ENCODE results near the gene WDR33.

Gene WDR33

GRCh38 chr2:127670957-127671290 lies 140.0 kb downstream of the WDR33 start:
- Histone ChIP-seq H3K4me1 (ENCODE audit: insufficient read depth, low read length) (no peaks in the 10 kb centered on the region), H3K4me3 (ENCODE audit: low read depth in 1 of 2, low read length in 2 of 2) (no peak overlapping the region), H3K27ac (ENCODE audit: low read length) (no peak overlapping the region), H3K4me2 (ENCODE audit: insufficient read depth, low read length) (no peak overlapping the region), H3K36me3 (ENCODE audit: insufficient read depth, low read length) (no peaks in the 10 kb centered on the region), H3K79me2 (ENCODE audit: insufficient read depth, low read length) (no peaks in the 10 kb centered on the region), H3K9ac (ENCODE audit: low read depth, low read length) (no peak overlapping the region), H2AFZ (ENCODE audit: low read depth, low read length) (no peak overlapping the region), H3K9me3 (ENCODE audit: insufficient read depth, low read length, severe bottlenecking) (no peaks in the 10 kb centered on the region), H4K20me1 (ENCODE audit: insufficient read depth, low read length) (no peaks in the 10 kb centered on the region), H3K27me3 (ENCODE audit: insufficient read depth, low read length, poor library complexity) (peaks cover 4% of the 10 kb centered on the region)
- ATAC-seq (ENCODE audit: insufficient read depth, low read depth) (no peak), DNase-seq (no peak)
- TF ChIP-seq EZH2 (IDR thresholded peaks at IDR 0.05; ENCODE audit: borderline replicate concordance, low read depth, low read length, severe bottlenecking) = no peak
- TF ChIP-seq CTCF (IDR thresholded peaks at IDR 0.05; ENCODE audit: borderline replicate concordance, extremely low read depth, low read length, poor library complexity, severe bottlenecking) = no peak

GRCh38 chr2:127670055-127670956 lies 140.7 kb downstream of the WDR33 start:
- no peak for TF ChIP-seq EZH2 (IDR thresholded peaks at IDR 0.05; ENCODE audit: borderline replicate concordance, low read depth, low read length, severe bottlenecking)
- no peak for TF ChIP-seq CTCF (IDR thresholded peaks at IDR 0.05; ENCODE audit: borderline replicate concordance, extremely low read depth, low read length, poor library complexity, severe bottlenecking)
- Histone ChIP-seq H2AFZ (ENCODE audit: low read depth, low read length) (no peak overlapping the region), H3K4me3 (ENCODE audit: low read depth in 1 of 2, low read length in 2 of 2) (no peak overlapping the region), H3K79me2 (ENCODE audit: insufficient read depth, low read length) (no peaks in the 10 kb centered on the region), H3K27me3 (ENCODE audit: insufficient read depth, low read length, poor library complexity) (peaks cover 4% of the 10 kb centered on the region), H3K36me3 (ENCODE audit: insufficient read depth, low read length) (no peaks in the 10 kb centered on the region), H4K20me1 (ENCODE audit: insufficient read depth, low read length) (no peaks in the 10 kb centered on the region), H3K9ac (ENCODE audit: low read depth, low read length) (no peak overlapping the region), H3K4me1 (ENCODE audit: insufficient read depth, low read length) (no peaks in the 10 kb centered on the region), H3K27ac (ENCODE audit: low read length) (no peak overlapping the region), H3K9me3 (ENCODE audit: insufficient read depth, low read length, severe bottlenecking) (no peaks in the 10 kb centered on the region), H3K4me2 (ENCODE audit: insufficient read depth, low read length) (no peak overlapping the region)
- DNase-seq (no peak), ATAC-seq (ENCODE audit: insufficient read depth, low read depth) (no peak)

- Histone ChIP-seq H3K27me3 (ENCODE audit: insufficient read depth, low read length, poor library complexity) (no peaks in the 10 kb centered on the region), H3K9ac (ENCODE audit: low read depth, low read length) (no peak overlapping the region), H3K9me3 (ENCODE audit: insufficient read depth, low read length, severe bottlenecking) (no peaks in the 10 kb centered on the region), H2AFZ (ENCODE audit: low read depth, low read length) (no peak overlapping the region), H3K4me3 (ENCODE audit: low read depth in 1 of 2, low read length in 2 of 2) (no peak overlapping the region), H3K27ac (ENCODE audit: low read length) (no peak overlapping the region), H3K36me3 (ENCODE audit: insufficient read depth, low read length) (no peaks in the 10 kb centered on the region), H4K20me1 (ENCODE audit: insufficient read depth, low read length) (no peaks in the 10 kb centered on the region), H3K79me2 (ENCODE audit: insufficient read depth, low read length) (no peaks in the 10 kb centered on the region), H3K4me2 (ENCODE audit: insufficient read depth, low read length) (no peak overlapping the region), H3K4me1 (ENCODE audit: insufficient read depth, low read length) (no peaks in the 10 kb centered on the region)
- TF ChIP-seq EZH2 (IDR thresholded peaks at IDR 0.05; ENCODE audit: borderline replicate concordance, low read depth, low read length, severe bottlenecking) (no peak), CTCF (IDR thresholded peaks at IDR 0.05; ENCODE audit: borderline replicate concordance, extremely low read depth, low read length, poor library complexity, severe bottlenecking) (no peak)
- no peak for ATAC-seq (ENCODE audit: insufficient read depth, low read depth)
- DNase-seq = no peak
Measured at GRCh38 chr2:127669056-127669455, 141.9 kb downstream of the WDR33 start.

Measured in DND-41 (cell line).